Epidermal melanocyte (primary cell): ENCODE measurements around the gene PPP1R17.

Experiments used
- DNase-seq: peaks from one replicate; pipeline ENCODE4 v3.0.0; 2011; ENCODE audit warnings: low spot score; ENCODE audit not compliant: insufficient read length

The PPP1R17 gene

GRCh38 chr7:31687024-31687748 is at the start of gene PPP1R17:
Gene PPP1R17, plus strand, starts transcription at chr7:31687215. Its CDS starts 5,227 bp downstream, at chr7:31692442.
- no peak for DNase-seq

DNA sequence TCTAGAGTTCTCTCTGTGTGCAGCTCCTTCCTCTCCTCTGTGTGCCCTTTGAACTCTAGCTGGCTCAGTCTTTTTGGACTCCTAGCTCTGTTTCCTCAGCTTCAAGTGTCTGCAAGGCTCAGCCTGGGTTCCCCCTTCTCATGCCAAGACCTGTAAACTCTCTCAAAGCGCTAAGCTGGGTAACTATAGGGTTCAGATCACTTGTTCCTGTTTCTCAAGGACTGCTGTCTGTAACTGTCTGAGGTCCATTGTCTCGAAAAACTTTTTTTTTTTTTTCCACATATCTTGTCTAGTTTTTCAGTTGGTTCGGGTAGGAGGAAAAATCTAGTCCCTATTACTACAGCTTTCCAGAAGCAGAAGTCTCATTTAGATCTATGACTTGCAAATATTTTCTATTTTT is 46.6 kb upstream of the PPP1R17 start:
- no peak for DNase-seq

GRCh38 chr7:31642681-31643115 is 44.3 kb upstream of the PPP1R17 start:
- no peak for DNase-seq

- no peak for DNase-seq
Measured at GRCh38 chr7:31646942-31647341, 40.1 kb upstream of the PPP1R17 start.

DNA sequence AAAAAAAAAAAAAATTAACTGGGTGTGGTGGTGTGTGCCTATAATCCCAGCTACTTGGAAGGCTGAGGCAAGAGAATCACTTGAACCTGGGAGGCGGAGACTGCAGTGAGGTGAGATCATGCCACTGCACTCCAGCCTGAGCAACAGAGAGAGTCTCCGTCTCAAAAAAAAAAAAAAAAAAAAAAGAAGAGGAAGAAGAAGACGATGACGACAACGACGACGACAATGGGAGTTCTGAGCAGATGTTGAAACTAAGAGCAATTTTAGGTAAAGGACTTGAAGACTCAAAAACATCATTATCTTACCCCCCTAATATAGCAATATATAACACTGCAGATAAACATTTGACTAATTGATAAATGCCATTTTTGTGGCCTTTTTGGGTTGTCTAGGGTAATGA is 39.5 kb upstream of the PPP1R17 start:
- DNase-seq, result no peak

GRCh38 chr7:31648288-31648687 is 38.7 kb upstream of the PPP1R17 start:
- no peak for DNase-seq

- DNase-seq, result no peak
Measured at GRCh38 chr7:31648880-31649279, 38.1 kb upstream of the PPP1R17 start.

DNA sequence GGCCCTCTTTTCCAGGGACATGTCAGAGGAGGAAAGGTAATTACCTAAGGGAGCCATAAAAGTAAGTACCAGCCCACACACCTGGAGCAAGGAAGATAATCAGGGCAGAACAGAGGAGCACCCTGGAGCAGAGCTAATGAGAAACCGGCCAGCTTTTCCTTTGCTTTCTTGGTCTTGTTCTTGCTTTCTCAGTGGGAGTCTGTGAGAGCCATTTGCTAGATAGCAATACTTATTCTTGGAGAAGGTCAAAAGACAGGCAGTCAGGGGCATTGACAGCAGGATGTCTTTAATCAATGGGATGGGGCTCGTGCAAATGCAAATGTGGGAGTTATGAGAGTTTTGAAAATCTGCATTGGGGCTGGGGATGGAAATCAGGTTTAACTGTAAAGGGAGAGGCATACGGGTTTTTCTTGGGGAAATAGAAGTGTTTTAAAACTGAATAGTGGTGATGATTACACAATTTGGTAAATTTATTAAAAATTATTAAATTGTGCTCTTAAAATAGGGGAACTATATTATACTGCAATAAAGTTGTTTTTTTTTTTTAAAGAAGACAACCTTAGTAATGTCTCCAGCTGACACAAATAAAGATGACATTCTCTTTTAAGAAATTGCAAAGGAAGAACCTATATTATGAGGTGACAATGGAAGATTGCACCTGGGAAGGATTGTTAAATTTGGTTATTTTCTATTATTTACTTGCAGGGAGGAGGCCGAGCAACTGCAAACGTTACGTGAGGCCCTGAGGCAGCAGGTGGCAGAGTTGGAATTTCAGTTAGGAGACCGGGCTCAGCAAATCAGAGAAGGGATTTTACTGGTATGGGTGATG is 35.6 kb upstream of the PPP1R17 start:
- DNase-seq, result no peak

GRCh38 chr7:31652063-31652326 is 35.0 kb upstream of the PPP1R17 start:
- DNase-seq, result no peak

- no peak for DNase-seq
Measured at GRCh38 chr7:31663072-31663471, 23.9 kb upstream of the PPP1R17 start.

DNA sequence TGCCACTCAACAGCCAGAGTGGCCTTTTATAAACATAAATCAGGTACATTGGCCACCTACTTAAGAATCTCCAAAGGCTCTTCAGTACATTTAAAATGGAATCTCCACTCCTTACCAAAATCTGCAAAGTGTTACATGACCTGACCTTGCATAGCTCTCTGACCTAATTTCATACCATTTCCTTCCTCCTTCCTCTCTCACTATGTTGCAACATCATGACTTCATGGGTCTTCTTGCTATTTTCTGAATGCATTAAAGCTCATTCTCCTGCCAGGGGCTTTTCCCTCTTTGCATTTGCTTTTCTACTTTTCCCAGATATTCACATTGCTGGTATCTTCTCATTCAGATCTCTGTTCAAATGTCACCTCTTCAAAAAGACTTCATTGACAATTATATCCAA is 22.1 kb upstream of the PPP1R17 start:
- DNase-seq, result no peak

- DNase-seq, result no peak
Measured at GRCh38 chr7:31665546-31665945, 21.5 kb upstream of the PPP1R17 start.

DNA sequence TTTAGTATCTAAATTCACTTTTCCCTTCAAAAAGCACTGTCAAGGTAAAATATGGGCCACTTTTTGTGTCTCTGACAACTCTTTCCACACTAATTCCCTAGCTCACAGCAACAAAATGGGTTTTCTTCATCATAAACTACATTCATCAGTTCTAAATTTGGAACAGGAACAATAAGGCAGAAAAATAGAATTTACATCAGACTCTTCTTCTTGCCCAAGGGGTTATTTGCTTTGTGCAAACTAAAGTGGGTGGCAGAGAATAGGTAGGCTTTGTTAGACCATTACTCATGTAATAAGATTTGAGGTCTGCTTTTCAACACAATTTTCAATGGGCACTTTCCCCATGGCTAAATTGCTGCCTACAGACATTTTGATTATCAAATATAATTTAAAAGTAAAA is 17.6 kb upstream of the PPP1R17 start:
- DNase-seq, result no peak

- DNase-seq, result no peak
Measured at GRCh38 chr7:31679574-31680305, 7.3 kb upstream of the PPP1R17 start.

- DNase-seq, result no peak
Measured at GRCh38 chr7:31683445-31684225, 3.4 kb upstream of the PPP1R17 start.

DNA sequence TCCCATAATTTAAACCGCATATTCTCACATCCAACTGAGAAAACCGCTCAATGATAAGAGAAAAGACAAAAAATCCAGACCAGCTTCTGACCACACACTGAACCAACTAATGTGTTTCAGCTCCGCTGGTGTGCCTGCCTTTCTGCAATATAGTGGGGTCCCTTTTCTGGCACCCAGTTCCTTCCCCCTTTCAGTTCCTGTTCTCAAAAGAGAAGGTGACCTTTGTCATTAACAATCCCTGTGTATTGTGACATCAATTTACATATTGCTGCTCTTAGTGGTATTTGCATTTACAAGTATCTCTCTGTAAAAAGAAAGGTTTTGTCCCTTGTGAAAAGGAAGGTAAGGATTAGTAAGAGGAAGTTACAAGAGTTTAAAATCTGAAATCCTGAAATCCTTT is 1.4 kb downstream of the PPP1R17 start:
- DNase-seq, result no peak

DNA sequence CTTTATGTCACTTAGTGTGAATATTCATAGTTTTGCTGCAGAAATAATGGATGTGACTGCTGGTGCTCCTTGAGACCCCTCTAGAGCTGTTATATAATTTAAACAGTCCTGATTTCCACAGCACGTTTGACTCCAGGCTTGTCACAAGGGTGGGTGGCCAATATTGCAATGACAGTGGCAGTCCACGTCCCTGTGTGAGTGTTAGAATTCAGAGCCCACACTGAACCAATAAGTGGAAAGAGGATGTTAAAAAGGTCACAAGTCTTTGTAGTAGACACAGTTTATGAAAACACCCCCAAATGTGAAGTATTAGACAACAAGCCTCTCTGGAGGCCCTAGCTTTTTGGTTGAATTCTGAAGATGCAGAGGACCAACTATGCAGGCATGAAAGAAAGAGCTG is 2.0 kb downstream of the PPP1R17 start:
- DNase-seq, result no peak

GRCh38 chr7:31690935-31691334 is 3.9 kb downstream of the PPP1R17 start:
- no peak for DNase-seq

DNA sequence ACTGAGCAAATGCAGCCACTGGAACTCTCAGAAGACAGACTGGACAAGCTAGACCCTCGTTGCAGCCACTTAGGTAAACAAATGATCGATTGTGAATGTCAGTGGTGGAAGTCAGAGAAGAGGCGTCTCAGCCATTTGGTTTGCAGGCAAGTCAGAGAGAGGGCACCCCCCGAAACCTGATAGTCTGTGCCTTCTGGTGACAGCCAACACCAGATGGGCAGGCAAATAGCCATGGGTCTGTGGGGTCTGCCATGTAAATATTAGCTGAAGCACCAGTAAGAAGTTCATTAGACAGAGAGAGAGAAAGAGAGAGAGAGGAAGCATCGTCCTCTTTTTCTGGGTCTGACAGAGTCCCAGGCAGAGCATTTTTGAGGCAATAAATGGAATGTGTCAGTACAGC is 5.4 kb downstream of the PPP1R17 start:
- no peak for DNase-seq

GRCh38 chr7:31692871-31693270 is 5.9 kb downstream of the PPP1R17 start:
- no peak for DNase-seq

- DNase-seq, result no peak
Measured at GRCh38 chr7:31695859-31696614, 9.0 kb downstream of the PPP1R17 start.
